Measurements from ENCODE around the gene AKT1.

AKT1 gene

GRCh38 chr14:104779776-104780512, 15.6 kb downstream of the AKT1 start:
- no peaks in the 10 kb centered on the region for H3K27me3 ChIP-seq (replicated peaks; ENCODE audit: insufficient read depth, low read length)
- H3K9me2 ChIP-seq (replicated peaks; ENCODE audit: insufficient read depth, low read length): no peaks in the 10 kb centered on the region
- no peak overlapping the region for H2AFZ ChIP-seq (ENCODE audit: low read length)
- H3K4me1 ChIP-seq (ENCODE audit: low read length): no peaks in the 10 kb centered on the region
- H3K36me3 ChIP-seq (replicated peaks; ENCODE audit: insufficient read depth, low read length): no peaks in the 10 kb centered on the region
- no peaks in the 10 kb centered on the region for H4K20me1 ChIP-seq (ENCODE audit: insufficient read depth, low read length)
- no peak overlapping the region for H3K27ac ChIP-seq (ENCODE audit: low read length)
- no peak for TF ChIP-seq EZH2phosphoT487 (IDR thresholded peaks at IDR 0.05; ENCODE audit: low read length)
- no peak for TF ChIP-seq CTCF (IDR thresholded peaks at IDR 0.05; ENCODE audit: low read length)
- no peak for TF ChIP-seq EZH2 (optimal IDR thresholded peaks at IDR 0.05; ENCODE audit: low read depth, low read length)
- no peaks in the 10 kb centered on the region for H3K79me2 ChIP-seq (ENCODE audit: low read length)
- H3F3A ChIP-seq (ENCODE audit: insufficient read depth, low read length): no peaks in the 10 kb centered on the region
- no peak overlapping the region for H3K4me3 ChIP-seq (ENCODE audit: low read length)
- H3K4me2 ChIP-seq (ENCODE audit: low read depth, low read length): no peak overlapping the region
- DNase-seq: no peak
- no peaks in the 10 kb centered on the region for H3K9me3 ChIP-seq (replicated peaks; ENCODE audit: insufficient read depth, low read length)
- H3K9ac ChIP-seq (ENCODE audit: low read length): no peak overlapping the region

- Histone ChIP-seq H3K27ac (ENCODE audit: low read length) (no peak overlapping the region), H3K36me3 (replicated peaks; ENCODE audit: insufficient read depth, low read length) (no peaks in the 10 kb centered on the region), H2AFZ (ENCODE audit: low read length) (no peak overlapping the region), H3K4me3 (ENCODE audit: low read length) (no peak overlapping the region), H3K4me2 (ENCODE audit: low read depth, low read length) (no peak overlapping the region), H3K4me1 (ENCODE audit: low read length) (no peaks in the 10 kb centered on the region), H3K27me3 (replicated peaks; ENCODE audit: insufficient read depth, low read length) (no peaks in the 10 kb centered on the region), H3K79me2 (ENCODE audit: low read length) (no peaks in the 10 kb centered on the region), H4K20me1 (ENCODE audit: insufficient read depth, low read length) (no peaks in the 10 kb centered on the region), H3K9me2 (replicated peaks; ENCODE audit: insufficient read depth, low read length) (no peaks in the 10 kb centered on the region), H3F3A (ENCODE audit: insufficient read depth, low read length) (no peaks in the 10 kb centered on the region), H3K9ac (ENCODE audit: low read length) (no peak overlapping the region), H3K9me3 (replicated peaks; ENCODE audit: insufficient read depth, low read length) (no peaks in the 10 kb centered on the region)
- DNase-seq: no peak
- TF ChIP-seq EZH2phosphoT487 (IDR thresholded peaks at IDR 0.05; ENCODE audit: low read length): no peak
- no peak for TF ChIP-seq CTCF (IDR thresholded peaks at IDR 0.05; ENCODE audit: low read length)
Measured at GRCh38 chr14:104778694-104779331, 16.7 kb downstream of the AKT1 start.

GRCh38 chr14:104777808-104778249, 17.7 kb downstream of the AKT1 start:
- H3K9me3 ChIP-seq (replicated peaks; ENCODE audit: insufficient read depth, low read length): no peaks in the 10 kb centered on the region
- no peak overlapping the region for H3K9ac ChIP-seq (ENCODE audit: low read length)
- no peaks in the 10 kb centered on the region for H3K36me3 ChIP-seq (replicated peaks; ENCODE audit: insufficient read depth, low read length)
- H3F3A ChIP-seq (ENCODE audit: insufficient read depth, low read length): no peaks in the 10 kb centered on the region
- H3K27me3 ChIP-seq (replicated peaks; ENCODE audit: insufficient read depth, low read length): no peaks in the 10 kb centered on the region
- H2AFZ ChIP-seq (ENCODE audit: low read length): no peak overlapping the region
- H3K4me1 ChIP-seq (ENCODE audit: low read length): no peaks in the 10 kb centered on the region
- H3K4me3 ChIP-seq (ENCODE audit: low read length): no peak overlapping the region
- H3K9me2 ChIP-seq (replicated peaks; ENCODE audit: insufficient read depth, low read length): no peaks in the 10 kb centered on the region
- TF ChIP-seq CTCF (IDR thresholded peaks at IDR 0.05; ENCODE audit: low read length) (no peak), EZH2phosphoT487 (IDR thresholded peaks at IDR 0.05; ENCODE audit: low read length) (no peak), EZH2 (optimal IDR thresholded peaks at IDR 0.05; ENCODE audit: low read depth, low read length) (no peak)
- no peak overlapping the region for H3K27ac ChIP-seq (ENCODE audit: low read length)
- H4K20me1 ChIP-seq (ENCODE audit: insufficient read depth, low read length): no peaks in the 10 kb centered on the region
- no peaks in the 10 kb centered on the region for H3K79me2 ChIP-seq (ENCODE audit: low read length)
- DNase-seq: no peak
- no peak overlapping the region for H3K4me2 ChIP-seq (ENCODE audit: low read depth, low read length)
